Pons (tissue), 1 donor: ENCODE measurements around the gene MEIS1.

Experiments used
- DNase-seq: peaks from one replicate; pipeline ENCODE4 v3.0.0-alpha.2; 2016; ENCODE audit warnings: low spot score

Gene MEIS1

GRCh38 chr2:66507673-66508201 lies 72.8 kb downstream of the MEIS1 start:
- peak; percentile 85 for DNase-seq

GRCh38 chr2:66508484-66509071 lies 73.7 kb downstream of the MEIS1 start:
- DNase-seq, result peak; percentile 56

GRCh38 chr2:66509326-66509811 lies 74.4 kb downstream of the MEIS1 start:
- DNase-seq, result peak; percentile 75

- no peak for DNase-seq
Measured at GRCh38 chr2:66512626-66513025, 77.7 kb downstream of the MEIS1 start.

GRCh38 chr2:66515743-66516142 lies 80.8 kb downstream of the MEIS1 start:
- DNase-seq, result no peak

GRCh38 chr2:66516499-66516898 lies 81.6 kb downstream of the MEIS1 start:
- DNase-seq, result no peak

GRCh38 chr2:66517772-66518171 lies 82.8 kb downstream of the MEIS1 start:
- no peak for DNase-seq

GRCh38 chr2:66519264-66519843 lies 84.4 kb downstream of the MEIS1 start:
- DNase-seq, result no peak

GRCh38 chr2:66521291-66521922 lies 86.5 kb downstream of the MEIS1 start:
- DNase-seq, result no peak

GRCh38 chr2:66522611-66523376 lies 87.9 kb downstream of the MEIS1 start:
- no peak for DNase-seq

- no peak for DNase-seq
Measured at GRCh38 chr2:66523377-66523969, 88.5 kb downstream of the MEIS1 start.

GRCh38 chr2:66523990-66524389 lies 89.1 kb downstream of the MEIS1 start:
- DNase-seq, result no peak

GRCh38 chr2:66525606-66526005 lies 90.7 kb downstream of the MEIS1 start:
- DNase-seq, result peak; percentile 37

- no peak for DNase-seq
Measured at GRCh38 chr2:66526180-66526579, 91.3 kb downstream of the MEIS1 start.

- DNase-seq, result no peak
Measured at GRCh38 chr2:66528974-66529724, 94.2 kb downstream of the MEIS1 start.

GRCh38 chr2:66530651-66531050 lies 95.7 kb downstream of the MEIS1 start:
- no peak for DNase-seq

GRCh38 chr2:66531155-66531554 lies 96.2 kb downstream of the MEIS1 start:
- DNase-seq, result peak; percentile 29

- no peak for DNase-seq
Measured at GRCh38 chr2:66531567-66531966, 96.6 kb downstream of the MEIS1 start.

- peak; percentile 60 for DNase-seq
Measured at GRCh38 chr2:66532972-66533868, 98.3 kb downstream of the MEIS1 start.

- no peak for DNase-seq
Measured at GRCh38 chr2:66534461-66534860, 99.5 kb downstream of the MEIS1 start.
